ENCODE measurements around the gene FYB1. TPM values are rescaled to one million over a fixed set of nuclear protein-coding genes. Genes with fewer than 3 reads are reported as not detected.

The FYB1 gene
- total RNA-seq, 1 experiment from 2014 or later = 1.3 TPM

GRCh38 chr5:39068099-39068498 is 151.3 kb downstream of the FYB1 start:
- Mint-ChIP-seq H3K9me3 (ENCODE audit: unreplicated experiment) (peaks cover 16% of the 10 kb centered on the region), H3K27ac (ENCODE audit: unreplicated experiment) (no peak overlapping the region), H3K4me1 (ENCODE audit: low read depth, unreplicated experiment) (peaks cover 6% of the 10 kb centered on the region), H3K36me3 (ENCODE audit: insufficient read depth, unreplicated experiment) (peaks cover 18% of the 10 kb centered on the region), H3K27me3 (ENCODE audit: insufficient read depth, unreplicated experiment) (no peaks in the 10 kb centered on the region), H3K4me3 (ENCODE audit: unreplicated experiment) (no peak overlapping the region)
- TF ChIP-seq CTCF (IDR thresholded peaks at IDR 0.05; ENCODE audit: insufficient read depth in 1 of 2, low read depth in 1 of 2, low read length in 1 of 2, severe bottlenecking in 1 of 2, unreplicated experiment in 1 of 2) = no peak
- no peaks in the 10 kb centered on the region; the same call in 1 of the 2 replicates for H3K36me3 ChIP-seq (ENCODE audit: control insufficient read depth, insufficient read depth, low read length)
- ChIA-PET POLR2A (no interaction called here), CTCF (no interaction called here)
- H3K4me3 ChIP-seq (ENCODE audit: low read depth, low read length) = no peak overlapping the region
- peaks cover 8% of the 10 kb centered on the region for H3K9me3 ChIP-seq
- no TSS peak for BruUV-seq (replicated peaks)
- no peak for DNase-seq
- intact Hi-C loops (cut with micrococcal nuclease; ENCODE audit: unreplicated experiment) = no loop called here
- H3K27me3 ChIP-seq (replicated peaks; ENCODE audit: control insufficient read depth, insufficient read depth, low read length) = no peaks in the 10 kb centered on the region
- H3K4me1 ChIP-seq = 0 out of 2 replicates have a peak, but pooled peaks cover 6% of the 10 kb centered on the region

- H3K27ac Mint-ChIP-seq (ENCODE audit: unreplicated experiment) = no peak overlapping the region
These were observed 154.9 kb downstream of the FYB1 start for GRCh38 chr5:39064450-39064849.

GRCh38 chr5:39063037-39063436 is 156.3 kb downstream of the FYB1 start:
- no peak for DNase-seq
- no peak overlapping the region for H3K4me3 Mint-ChIP-seq (ENCODE audit: unreplicated experiment)
- H3K4me1 Mint-ChIP-seq (ENCODE audit: low read depth, unreplicated experiment) = peaks cover 6% of the 10 kb centered on the region
- peaks cover 16% of the 10 kb centered on the region for H3K9me3 Mint-ChIP-seq (ENCODE audit: unreplicated experiment)
- BruUV-seq (replicated peaks) = no TSS peak
- TF ChIP-seq CTCF (IDR thresholded peaks at IDR 0.05; ENCODE audit: insufficient read depth in 1 of 2, low read depth in 1 of 2, low read length in 1 of 2, severe bottlenecking in 1 of 2, unreplicated experiment in 1 of 2) = no peak
- H3K4me3 ChIP-seq (ENCODE audit: low read depth, low read length) = no peak overlapping the region
- H3K27me3 Mint-ChIP-seq (ENCODE audit: insufficient read depth, unreplicated experiment) = no peaks in the 10 kb centered on the region
- H3K4me1 ChIP-seq = no peaks in the 10 kb centered on the region
- peaks cover 13% of the 10 kb centered on the region for H3K36me3 Mint-ChIP-seq (ENCODE audit: insufficient read depth, unreplicated experiment)
- H3K9me3 ChIP-seq = peaks cover 8% of the 10 kb centered on the region
- H3K27ac Mint-ChIP-seq (ENCODE audit: unreplicated experiment) = no peak overlapping the region
- no peaks in the 10 kb centered on the region; the same call in 1 of the 2 replicates for H3K36me3 ChIP-seq (ENCODE audit: control insufficient read depth, insufficient read depth, low read length)
- intact Hi-C loops (cut with micrococcal nuclease; ENCODE audit: unreplicated experiment) = no loop called here
- ChIA-PET CTCF (no interaction called here), POLR2A (no interaction called here)
- no peaks in the 10 kb centered on the region for H3K27me3 ChIP-seq (replicated peaks; ENCODE audit: control insufficient read depth, insufficient read depth, low read length)

More at GRCh38 chr5:39064450-39064849, 154.9 kb downstream of the FYB1 start:
- Histone ChIP-seq H3K27me3 (replicated peaks; ENCODE audit: control insufficient read depth, insufficient read depth, low read length) (no peaks in the 10 kb centered on the region), H3K9me3 (peaks cover 8% of the 10 kb centered on the region), H3K36me3 (ENCODE audit: control insufficient read depth, insufficient read depth, low read length) (no peaks in the 10 kb centered on the region; the same call in 1 of the 2 replicates), H3K4me3 (ENCODE audit: low read depth, low read length) (no peak overlapping the region), H3K4me1 (no peaks in the 10 kb centered on the region)
- ChIA-PET CTCF (no interaction called here), POLR2A (no interaction called here)
- no TSS peak for BruUV-seq (replicated peaks)
- DNase-seq = no peak
- Mint-ChIP-seq H3K36me3 (ENCODE audit: insufficient read depth, unreplicated experiment) (peaks cover 18% of the 10 kb centered on the region), H3K9me3 (ENCODE audit: unreplicated experiment) (peaks cover 16% of the 10 kb centered on the region), H3K4me3 (ENCODE audit: unreplicated experiment) (no peak overlapping the region), H3K27me3 (ENCODE audit: insufficient read depth, unreplicated experiment) (no peaks in the 10 kb centered on the region), H3K4me1 (ENCODE audit: low read depth, unreplicated experiment) (peaks cover 6% of the 10 kb centered on the region)
- TF ChIP-seq CTCF (IDR thresholded peaks at IDR 0.05; ENCODE audit: insufficient read depth in 1 of 2, low read depth in 1 of 2, low read length in 1 of 2, severe bottlenecking in 1 of 2, unreplicated experiment in 1 of 2) = no peak
- intact Hi-C loops (cut with micrococcal nuclease; ENCODE audit: unreplicated experiment) = no loop called here

All from Caco-2 (cell line).